Hematopoietic multipotent progenitor cell treated with erythropoietin and hydrocortisone succinate and interleukin-3 and kit ligand, for 6 days (in vitro differentiated cells): Measurements from ENCODE around the gene TFE3.

Experiments
- DNase-seq: peaks from one replicate; pipeline ENCODE4 v3.0.0-alpha.2; 2015

Gene TFE3, protein sequence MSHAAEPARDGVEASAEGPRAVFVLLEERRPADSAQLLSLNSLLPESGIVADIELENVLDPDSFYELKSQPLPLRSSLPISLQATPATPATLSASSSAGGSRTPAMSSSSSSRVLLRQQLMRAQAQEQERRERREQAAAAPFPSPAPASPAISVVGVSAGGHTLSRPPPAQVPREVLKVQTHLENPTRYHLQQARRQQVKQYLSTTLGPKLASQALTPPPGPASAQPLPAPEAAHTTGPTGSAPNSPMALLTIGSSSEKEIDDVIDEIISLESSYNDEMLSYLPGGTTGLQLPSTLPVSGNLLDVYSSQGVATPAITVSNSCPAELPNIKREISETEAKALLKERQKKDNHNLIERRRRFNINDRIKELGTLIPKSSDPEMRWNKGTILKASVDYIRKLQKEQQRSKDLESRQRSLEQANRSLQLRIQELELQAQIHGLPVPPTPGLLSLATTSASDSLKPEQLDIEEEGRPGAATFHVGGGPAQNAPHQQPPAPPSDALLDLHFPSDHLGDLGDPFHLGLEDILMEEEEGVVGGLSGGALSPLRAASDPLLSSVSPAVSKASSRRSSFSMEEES

DNA sequence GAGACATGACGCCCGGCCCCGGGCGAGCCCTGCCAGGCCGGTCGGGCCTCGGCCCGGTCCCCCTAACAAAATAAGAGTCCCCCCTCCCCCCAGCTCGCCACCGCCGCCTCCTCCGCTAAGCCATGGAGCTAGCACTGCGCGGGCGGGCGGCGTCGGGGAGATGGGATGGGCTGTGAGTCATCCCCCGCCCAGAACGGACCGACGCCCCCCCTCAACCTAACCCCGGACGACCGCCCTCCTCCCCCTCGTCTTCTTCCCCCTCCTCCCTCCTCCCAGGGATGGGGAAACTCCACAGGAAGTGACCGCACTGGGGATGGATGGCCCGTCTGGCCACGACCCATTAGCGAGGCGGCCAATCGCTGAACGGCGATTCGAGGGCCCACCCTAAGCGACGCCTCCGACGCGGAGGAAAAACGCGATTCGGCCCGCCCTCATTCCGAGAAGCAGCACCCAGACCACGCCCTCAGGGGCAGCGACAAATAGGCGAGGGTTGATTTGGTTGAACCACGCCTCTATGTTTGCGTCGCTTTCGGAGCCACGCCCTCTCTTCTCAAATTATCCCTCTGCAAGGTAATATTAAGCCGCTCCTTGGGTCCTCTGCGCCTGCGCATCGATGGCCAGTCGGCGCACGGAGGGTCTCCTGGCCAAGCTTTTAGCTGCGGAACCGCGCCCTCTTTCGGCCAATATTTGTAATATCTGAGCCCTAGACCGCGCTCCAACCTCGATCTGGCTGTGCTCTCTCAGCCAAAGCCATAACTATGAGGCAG lies at the start of gene TFE3:
TFE3 (minus strand) TSS at position 138 of the 767 bp plus-strand sequence; CDS start at position 7, 131 bp downstream.
- DNase-seq = peak; percentile 98

DNA sequence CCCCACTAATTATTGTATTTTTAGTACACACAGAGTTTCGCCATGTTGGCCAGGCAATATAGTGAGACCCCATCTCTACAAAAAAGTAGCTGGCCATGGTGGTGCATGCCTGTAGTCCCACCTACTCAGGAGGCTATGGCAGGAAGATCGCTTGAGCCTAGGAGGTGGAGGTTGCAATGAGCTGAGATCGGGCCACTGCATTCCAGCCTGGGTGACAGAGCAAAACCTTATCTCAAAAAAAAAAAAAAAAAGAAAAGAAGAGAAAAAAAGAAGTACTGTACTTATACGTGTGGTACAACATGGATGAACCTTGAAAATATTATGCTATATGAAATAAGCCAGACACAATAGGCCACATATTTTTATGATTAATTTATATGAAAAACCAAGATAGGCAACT lies 46.4 kb upstream of the TFE3 start:
- DNase-seq = peak; percentile 18

DNA sequence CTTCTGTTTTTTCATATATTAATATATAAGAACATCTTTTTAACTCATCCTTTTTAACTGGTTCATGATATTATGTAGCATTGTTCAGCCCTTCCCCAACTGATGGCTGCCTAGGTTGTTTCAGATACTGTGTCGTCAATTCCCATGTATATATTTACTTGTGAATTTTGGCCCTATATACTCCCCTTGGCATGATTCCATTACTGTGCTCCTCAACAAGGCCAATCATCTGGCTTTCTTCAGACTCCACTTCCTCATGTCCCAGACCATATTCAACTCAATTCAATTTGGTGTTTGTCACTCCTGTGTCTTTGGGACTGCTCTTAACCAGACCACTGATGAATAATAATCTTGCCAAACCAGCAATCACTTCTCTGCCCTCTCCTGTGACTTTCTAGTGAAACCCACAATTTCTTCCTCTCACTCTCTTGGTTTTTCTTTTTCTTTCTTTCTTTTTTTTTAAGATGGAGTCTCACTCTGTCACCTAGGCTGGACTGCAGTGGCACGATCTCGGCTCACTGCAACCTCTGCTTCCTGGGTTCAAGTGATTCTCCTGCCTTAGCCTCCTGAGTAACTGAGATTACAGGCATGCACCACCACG lies 39.2 kb upstream of the TFE3 start:
- DNase-seq = peak; percentile 15

DNA sequence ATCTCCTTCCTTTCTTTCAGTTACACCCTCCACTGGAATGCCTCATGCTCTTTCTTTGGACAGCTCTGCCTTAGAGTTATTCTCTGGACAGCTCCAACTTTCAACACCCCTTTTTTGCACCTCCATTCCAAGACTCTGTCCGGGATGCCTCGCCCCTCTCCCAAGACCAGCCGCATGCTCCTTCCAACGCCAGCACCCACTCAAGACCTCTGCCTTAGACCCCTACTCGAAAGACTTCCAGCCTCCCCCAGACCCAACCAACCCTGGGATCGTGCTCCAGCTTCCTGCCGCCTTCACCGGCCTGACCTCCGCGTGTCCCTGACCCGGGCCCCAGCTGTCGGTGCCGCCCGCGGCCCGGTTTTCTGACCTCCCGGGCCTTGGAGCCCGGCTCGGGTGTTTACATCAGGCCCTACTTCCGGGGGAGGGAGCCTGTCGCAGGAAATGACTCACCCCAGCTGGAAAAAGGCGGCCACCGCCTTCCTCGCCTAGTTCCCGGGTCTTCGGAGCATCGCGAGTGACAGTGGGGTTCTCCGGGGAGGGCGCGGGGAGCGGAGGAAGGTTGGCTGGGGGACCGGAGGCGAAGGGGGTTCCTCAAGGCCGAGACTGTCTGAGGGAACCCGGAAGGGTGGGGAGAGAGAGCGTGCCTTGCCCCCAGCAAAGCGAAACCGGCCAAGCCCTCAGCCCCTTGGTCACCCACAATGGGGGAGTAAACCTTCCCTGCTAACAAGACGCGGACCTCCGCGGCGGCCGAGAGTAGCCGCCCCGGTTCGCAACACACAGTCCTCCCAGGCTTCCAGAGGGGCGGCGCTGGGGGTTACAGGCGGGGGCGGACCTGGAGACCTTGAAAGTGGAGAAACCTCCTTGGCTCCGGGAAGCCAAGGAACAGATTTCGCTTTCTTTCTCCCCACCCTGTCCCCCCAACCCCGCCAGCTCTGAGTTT lies 36.6 kb upstream of the TFE3 start, which contains the start of gene WDR45:
WDR45 (minus strand) TSS at position 399 of the 940 bp plus-strand sequence. CDS start 1,792 bp downstream, outside the sequence.
- DNase-seq = peak; percentile 81

DNA sequence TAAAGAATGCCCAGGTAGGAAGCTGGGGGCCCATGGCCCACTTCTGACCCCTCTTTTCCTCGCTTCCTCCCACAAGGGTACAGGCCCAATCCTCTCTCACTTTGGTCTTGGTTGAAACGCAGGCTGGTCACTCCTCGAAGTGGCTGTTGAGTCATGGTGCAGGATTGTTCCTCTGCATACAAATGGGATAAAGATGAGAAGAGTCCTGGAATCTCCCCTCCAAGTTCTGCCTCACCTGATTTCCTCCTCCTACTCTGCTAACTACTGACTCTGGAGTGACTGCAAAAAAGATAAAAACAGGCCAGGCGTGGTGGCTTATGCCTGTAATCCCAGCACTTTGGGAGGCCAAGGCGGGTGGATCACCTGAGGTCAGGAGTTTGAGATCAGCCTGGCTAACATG lies 34.8 kb upstream of the TFE3 start:
- DNase-seq = no peak

DNA sequence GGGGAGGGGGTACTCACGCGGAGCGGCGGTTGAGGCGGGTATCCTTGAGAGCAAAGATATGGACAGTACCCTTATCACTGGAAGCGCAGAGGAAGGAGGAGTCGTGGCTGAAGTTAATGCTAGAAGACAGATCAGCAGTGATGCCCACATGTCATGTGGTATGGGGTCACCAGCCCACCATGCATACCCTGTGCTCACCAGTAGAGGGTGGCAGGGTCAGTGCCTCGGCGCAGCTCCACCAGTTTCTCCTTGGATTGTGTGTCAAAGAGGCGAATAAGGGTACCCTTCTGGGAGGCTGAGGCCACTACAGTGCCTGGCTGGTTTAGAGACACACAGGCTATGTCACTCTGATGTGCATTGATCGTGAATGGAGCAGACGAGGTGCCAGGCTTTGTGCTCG lies 32.2 kb upstream of the TFE3 start:
- DNase-seq = peak; percentile 39

DNA sequence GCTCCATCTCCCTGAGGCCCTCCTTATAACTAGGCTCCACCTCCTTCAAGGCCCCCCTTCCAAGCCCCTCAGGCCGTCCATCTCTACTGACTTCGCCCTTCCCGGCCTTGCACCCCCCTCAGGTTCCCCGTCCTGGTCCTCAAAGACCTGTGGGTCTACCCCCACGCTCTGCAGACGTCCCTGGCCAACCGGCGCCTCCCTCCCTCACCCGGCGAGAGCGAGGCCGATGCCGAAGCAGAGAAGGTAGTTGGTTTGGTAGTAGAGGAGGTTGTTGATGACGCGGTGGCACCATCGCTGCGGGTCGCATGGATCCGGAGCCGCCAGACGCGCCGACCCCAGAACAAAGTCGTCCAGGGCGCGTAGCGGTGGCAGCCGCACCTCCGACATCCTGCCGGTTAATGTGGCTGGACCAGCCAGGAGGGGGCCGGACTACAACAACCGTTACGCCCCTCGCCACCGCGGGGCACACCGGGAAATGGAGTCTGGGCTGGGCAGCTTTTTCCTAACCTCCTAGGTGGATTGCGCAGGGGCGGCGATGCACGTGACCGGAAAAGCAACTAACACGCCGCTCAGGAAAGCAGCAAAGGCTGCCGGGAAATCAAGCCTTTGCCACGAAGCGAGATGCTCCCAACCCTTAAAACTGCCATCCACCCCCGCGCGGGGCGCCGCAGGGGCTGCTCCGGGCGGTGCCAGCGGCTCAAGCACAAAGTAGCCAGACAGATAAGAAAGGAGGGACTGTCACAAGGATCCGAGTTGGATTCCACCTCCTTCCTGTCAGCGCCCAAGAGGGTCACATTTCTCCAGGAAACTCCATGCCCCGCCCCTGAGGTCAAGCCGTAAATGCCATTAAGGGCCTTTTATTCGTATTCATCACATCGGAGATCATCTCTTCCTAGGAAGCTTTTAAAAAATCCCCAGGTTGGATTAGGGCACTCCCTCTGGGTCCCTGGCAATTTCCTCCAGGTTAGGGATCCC lies 30.7 kb upstream of the TFE3 start, which contains the start of gene PRAF2:
PRAF2 (minus strand) TSS at position 402 of the 975 bp plus-strand sequence; CDS start at position 387, 15 bp downstream.
- peak; percentile 93 for DNase-seq

DNA sequence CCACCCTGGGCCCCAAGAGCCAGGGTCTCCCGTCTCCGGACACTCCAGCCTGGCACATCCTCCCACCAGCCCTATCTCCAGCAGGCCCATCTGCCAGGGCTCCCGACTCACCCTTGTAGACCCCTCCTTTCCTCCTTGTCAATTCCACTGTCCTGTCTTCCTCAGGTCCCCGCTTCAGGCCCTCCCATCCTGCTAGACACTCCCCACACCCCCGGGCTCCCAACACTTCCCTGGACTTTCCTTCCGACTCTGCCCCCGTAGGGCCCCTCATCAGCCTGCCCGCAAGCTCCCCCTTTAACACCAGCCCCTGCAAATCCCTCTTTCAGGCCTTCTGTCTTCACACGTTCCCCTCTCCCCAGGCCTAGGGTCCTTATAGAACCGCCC lies 29.5 kb upstream of the TFE3 start:
- no peak for DNase-seq

DNA sequence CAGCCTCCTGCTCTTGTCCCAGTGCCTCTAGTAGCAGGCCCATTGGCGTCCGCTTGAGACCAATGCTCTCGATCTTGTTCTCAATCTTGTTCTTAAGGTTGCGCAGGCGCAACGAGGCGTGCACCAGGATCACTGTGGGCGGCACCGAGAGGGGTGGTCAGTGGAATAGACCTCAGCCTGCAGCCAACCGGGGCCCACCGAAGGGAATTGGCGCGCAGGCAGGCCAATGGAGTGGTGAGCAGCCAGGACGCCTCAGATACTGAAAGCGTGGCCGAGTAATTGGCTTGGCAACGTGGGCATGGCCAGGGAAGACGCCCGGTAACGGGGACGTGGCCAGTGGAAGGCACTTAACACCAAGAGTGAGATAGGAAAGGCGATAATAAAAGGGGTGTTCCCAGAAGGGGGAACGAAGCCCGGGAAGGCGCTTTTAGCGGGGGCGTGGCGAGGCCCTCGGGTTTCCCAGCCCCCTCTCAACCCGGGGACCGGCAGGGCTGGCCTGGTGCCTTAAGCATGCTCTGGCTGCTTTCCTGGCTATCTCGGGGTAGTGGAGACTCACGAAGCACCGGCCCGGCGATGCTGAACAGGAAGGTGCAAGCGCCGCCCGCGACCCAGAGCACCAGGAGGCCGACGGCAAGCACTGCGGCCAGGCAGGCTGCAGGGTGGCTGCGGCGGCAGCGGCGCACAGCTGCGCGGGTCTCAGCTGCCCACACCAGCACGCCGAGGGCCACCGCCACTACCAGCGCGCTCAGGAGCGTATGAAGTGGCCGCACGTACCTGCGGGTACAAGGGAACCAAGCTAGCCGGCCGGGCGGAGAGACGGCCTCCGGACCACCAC lies 28.9 kb upstream of the TFE3 start:
- peak; percentile 9 for DNase-seq

DNA sequence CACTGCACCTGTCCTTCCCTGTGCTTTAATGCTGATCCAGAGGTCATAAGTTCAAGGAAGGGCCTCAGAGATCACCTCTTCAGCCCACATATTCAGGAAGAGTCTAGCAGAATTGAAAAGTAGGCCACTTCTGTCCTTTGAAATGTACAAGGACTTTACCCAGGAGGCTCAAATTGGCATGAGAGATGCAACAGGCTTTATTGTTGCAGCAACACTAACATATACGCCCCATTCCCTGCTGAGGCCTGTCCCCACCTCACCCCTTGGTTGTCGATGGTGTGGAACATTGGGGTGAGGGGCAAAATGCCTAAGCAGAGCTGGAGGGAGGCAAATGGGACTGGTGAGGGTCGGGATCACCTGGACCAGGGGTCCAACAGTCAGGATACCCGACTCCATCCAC lies 27.8 kb upstream of the TFE3 start:
- no peak for DNase-seq

DNA sequence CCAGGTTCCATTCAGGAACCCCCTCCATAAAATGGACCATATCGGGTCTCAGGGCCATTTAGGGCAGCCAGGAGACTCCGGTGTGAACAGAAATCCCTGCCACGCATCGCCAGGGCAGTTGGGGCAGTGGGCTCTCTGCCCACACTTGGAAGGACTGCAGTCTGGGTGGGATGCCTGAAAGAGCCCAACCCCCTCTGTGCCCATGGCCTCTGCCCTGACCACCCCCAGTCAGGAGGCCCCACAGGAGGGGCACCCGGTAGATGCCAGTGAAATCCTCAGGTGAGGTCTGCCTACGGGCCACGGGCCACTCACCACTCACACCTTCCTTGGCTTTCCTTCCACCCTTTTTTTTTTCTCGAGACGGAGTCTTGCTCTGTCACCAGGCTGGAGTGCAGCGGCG lies 25.9 kb upstream of the TFE3 start:
- no peak for DNase-seq

DNA sequence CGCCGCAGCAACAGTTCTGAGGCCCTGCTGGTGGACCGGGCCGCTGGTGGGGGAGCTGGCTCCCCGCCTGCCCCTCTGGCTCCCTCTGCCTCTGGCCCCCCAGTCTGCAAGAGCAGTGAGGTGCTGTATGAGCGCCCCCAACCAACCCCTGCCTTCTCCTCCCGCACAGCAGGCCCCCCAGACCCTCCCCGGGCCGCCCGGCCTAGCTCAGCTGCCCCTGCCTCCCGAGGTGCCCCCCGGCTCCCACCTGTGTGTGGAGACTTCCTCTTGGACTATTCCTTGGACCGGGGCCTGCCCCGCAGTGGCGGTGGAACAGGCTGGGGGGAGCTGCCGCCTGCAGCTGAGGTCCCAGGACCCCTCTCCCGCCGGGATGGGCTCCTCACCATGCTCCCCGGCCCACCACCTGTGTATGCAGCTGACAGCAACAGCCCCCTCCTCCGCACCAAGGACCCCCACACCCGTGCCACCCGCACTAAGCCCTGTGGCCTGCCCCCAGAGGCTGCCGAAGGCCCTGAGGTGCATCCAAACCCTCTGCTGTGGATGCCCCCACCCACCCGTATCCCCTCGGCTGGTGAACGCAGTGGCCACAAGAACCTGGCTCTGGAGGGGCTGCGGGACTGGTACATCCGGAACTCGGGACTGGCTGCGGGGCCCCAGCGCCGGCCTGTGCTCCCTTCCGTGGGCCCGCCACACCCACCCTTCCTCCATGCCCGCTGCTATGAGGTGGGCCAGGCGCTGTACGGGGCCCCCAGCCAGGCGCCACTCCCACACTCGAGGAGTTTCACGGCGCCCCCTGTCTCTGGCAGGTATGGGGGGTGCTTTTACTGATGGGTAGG lies 24.3 kb upstream of the TFE3 start:
- no peak for DNase-seq

DNA sequence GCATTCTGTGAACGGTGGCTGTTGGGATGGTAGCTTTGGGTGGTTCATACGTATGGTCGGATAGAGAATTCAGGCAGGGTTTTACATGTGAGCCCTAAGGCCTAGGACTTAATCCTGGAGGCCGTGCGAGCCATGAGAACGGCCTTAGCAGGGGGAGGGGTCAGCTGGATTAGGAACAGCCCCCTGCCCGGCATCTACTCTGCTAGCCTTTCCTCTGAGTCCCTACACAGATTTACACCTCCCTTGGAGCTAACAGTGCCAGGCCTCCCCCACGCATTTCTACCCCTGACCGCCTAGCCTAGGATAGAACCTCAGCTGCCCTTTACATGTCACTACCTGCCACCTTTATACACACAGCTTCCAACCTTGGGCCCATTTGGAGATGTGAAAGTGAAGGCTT lies 23.5 kb upstream of the TFE3 start:
- no peak for DNase-seq

DNA sequence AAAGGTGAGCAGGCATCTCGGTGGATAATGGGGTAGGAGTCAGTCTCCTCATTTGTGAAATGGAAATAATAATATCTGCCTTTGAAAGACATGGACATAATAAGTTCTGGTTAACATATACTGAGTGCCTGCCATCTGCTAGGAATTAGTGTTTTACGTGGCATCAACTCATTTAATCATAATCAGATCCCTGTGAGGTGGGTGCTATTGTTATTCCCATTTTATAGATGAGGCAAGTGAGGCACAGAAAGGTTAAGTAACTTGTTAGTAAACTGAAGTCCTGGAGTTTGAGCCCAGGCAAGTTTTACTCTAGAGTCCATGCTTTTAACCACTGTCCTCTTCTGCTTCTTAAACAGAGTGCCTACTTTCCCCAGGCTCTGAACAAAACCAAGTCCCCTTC lies 23.1 kb upstream of the TFE3 start:
- DNase-seq = no peak

DNA sequence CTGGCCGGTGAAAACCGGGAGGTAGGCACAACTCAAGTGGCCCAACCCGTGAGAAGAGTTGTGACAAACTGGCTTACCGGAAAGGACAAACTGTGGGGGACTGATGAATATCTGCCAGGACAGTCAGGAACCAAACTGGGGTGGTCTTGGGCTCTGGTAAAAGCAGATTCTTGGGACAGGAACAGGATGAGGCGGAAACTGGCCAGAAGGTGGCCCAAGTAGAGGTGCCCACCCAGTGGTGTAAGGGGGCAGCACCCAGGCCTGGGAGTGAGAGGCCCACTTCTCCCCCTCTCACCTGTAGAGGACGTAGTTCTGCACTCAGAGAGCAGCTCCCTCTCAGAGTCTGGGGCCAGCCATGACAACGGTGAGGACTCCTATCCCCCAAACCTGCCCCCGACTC lies 21.6 kb upstream of the TFE3 start:
- DNase-seq = no peak

DNA sequence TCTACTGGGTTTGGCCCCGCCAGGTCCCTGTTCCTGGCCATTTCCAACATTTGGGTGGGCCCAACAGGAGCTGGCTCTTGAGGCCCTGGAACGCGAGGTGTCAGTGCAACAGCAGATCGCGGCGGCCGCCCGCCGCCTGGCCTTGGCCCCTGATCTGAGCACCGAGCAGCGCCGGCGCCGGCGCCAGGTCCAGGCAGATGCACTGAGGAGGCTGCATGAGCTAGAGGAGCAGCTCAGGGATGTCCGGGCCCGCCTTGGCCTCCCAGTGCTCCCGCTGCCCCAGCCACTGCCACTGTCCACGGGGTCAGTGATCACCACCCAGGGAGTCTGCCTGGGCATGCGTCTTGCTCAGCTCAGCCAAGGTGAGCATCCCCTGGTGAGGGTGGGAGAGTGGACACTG lies 21.1 kb upstream of the TFE3 start:
- no peak for DNase-seq

DNA sequence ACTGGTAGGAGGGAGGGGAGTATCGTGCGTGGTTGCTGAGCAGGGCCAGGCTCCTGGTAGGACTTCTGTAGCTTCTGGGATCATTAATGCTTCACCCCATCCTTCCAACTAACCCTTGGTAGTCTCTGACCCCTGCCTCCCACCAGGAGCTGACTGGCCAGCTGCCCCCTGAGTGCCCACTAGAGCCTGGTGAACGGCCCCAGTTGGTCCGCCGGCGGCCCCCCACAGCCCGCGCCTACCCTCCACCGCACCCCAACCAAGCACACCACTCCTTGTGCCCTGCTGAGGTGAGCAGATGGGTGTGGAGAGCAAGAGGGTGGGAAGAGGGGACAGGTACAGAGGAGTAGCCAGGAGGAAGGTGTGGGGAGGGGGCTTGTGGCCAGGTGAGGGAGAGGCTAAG lies 20.6 kb upstream of the TFE3 start:
- DNase-seq = no peak

DNA sequence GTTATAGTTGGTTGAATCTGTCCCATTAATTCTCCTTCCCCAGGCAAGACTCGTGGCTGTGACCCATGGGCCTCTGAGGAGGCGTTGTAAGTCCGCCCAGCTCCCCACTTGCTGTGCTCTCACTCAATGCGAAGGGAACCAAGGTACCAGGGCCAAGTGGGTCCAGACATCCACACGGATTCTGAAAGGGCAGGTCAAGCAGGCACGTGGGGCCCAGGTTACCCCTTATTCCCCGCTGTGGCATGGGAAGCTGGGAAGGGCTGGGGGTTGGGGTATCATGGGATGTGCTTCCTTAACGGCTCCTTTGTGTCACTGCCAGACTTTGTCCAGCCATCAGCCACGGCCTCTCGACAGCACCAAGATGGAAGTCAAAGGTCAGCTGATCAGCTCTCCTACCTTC lies 18.8 kb upstream of the TFE3 start:
- no peak for DNase-seq

DNA sequence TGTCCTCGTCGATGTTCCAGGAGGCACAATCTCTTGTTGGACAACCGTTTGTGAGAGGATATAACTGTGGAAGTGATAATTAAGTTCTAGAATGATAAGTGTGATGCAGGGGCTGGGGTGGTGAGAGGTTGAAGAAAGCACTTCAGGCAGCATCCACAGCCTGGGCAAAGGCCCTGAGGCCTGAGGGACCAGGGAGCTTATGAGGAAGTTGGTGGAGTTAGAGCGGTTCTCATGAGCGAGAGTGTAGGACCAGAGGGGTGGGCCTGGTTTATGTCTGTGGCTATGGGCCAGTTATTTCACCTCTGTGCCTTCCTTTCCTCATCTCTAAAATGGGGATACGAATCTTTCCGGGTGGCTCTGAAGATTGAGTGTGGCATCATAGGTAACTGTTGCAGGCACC lies 18.3 kb upstream of the TFE3 start:
- DNase-seq = no peak
